Gastrocnemius medialis (tissue), 4 donors: ENCODE measurements around the gene CCDC134. TPM values are rescaled to one million over a fixed set of nuclear protein-coding genes. Genes with fewer than 3 reads are reported as not detected.
A peak's percentile ranks its signal among the peaks of the same experiment; 100 is the strongest.

ENCODE experiments used
- ATAC-seq, 2 donors: fragments of 150-250 bp; one replicate each; pipeline ENCODE4 v1.9.1; 2016
- DNase-seq, 2 donors: peaks; one replicate each; pipeline ENCODE4 v3.0.0-alpha.2; 2019
- H3K27ac ChIP-seq, 4 donors: fragments of 200-600 bp; sonication (generic); 1 replicate in 1 of 4; 2 replicates in 3 of 4; pipeline ENCODE4 v1.5.1; 2016 to 2018; ENCODE audit warnings: mild to moderate bottlenecking in 2 of 4, moderate library complexity in 1 of 4
- H3K27me3 ChIP-seq, 3 donors: fragments of 200-600 bp; sonication (generic) in 2 of 3; 1 replicate in 1 of 3; 2 replicates in 2 of 3; pipeline versions ENCODE4 v1.5.1 to v1.6.0; 2016 to 2019; ENCODE audit warnings: mild to moderate bottlenecking in 1 of 3, moderate library complexity in 1 of 3
- H3K36me3 ChIP-seq, 2 donors: fragments of 200-600 bp; sonication (generic) in 1 of 2; one replicate each; pipeline ENCODE4 v1.5.1; 2017 to 2018
- H3K4me1 ChIP-seq, 2 donors: fragments of 200-600 bp; sonication (generic) in 1 of 2; one replicate each; pipeline ENCODE4 v1.5.1; 2016 to 2017; ENCODE audit warnings: mild to moderate bottlenecking in 2 of 2
- H3K4me3 ChIP-seq, 4 donors: fragments of 200-600 bp; sonication (generic) in 3 of 4; 1 replicate in 1 of 4; 2 replicates in 3 of 4; pipeline ENCODE4 v1.5.1; 2016 to 2019; ENCODE audit warnings: mild to moderate bottlenecking in 2 of 4
- H3K9me3 ChIP-seq, 3 donors: fragments of 200-600 bp; sonication (generic) in 2 of 3; 1 replicate in 1 of 3; 2 replicates in 2 of 3; pipeline ENCODE4 v1.5.1; 2016 to 2019
- POLR2A ChIP-seq, 2 donors: fragments of 450-650 bp; IDR thresholded peaks; one replicate each; pipeline ENCODE4 v1.6.1; 2017; ENCODE audit warnings: antibody characterized with exemption in 2 of 2, mild to moderate bottlenecking in 2 of 2, moderate library complexity in 2 of 2
- in situ Hi-C, 4 donors: fragments of 200-750 bp; cut with MboI; loops; one replicate each; pipeline versions ENCODE4 v1.15.0 to v1.8.0; 2017; ENCODE audit warnings: low sequenced_read_pairs in 4 of 4
- intact Hi-C: fragments of 100-400 bp; cut with DNase I; formaldehyde crosslinking; loops from one replicate; pipeline ENCODE4 v1.15.1; 2023; ENCODE audit warnings: low total_unique reads
- total RNA-seq, 4 donors: library from RNA; depleted of rRNA; stranded (reverse); fragments of >200 nt; gene quantifications; one replicate each; pipeline versions ENCODE4 v1.1.0 to v1.2.3, GENCODE V29; 2016
- TF ChIP-seq, protein P1 (sequence below), 5 experiments: fragments of 450-650 bp in 3 of 5; fragments of 200-600 bp in 2 of 5; sonication (generic) in 2 of 5; IDR thresholded peaks in 4 of 5; conservative IDR thresholded peaks in 1 of 5; 1 replicate in 4 of 5; 2 replicates in 1 of 5; pipeline ENCODE4 v1.5.1; 2016 to 2019; ENCODE audit warnings: antibody characterized with exemption in 5 of 5, mild to moderate bottlenecking in 3 of 5, moderate library complexity in 3 of 5

The CCDC134 gene
- total RNA-seq, 4 donors from 2014 or later: 3.3 to 7.7 (median 6.0) TPM

- Histone ChIP-seq H3K4me1 (peaks cover 29 to 36% of the 10 kb centered on the region in 2 donors), H3K27ac (peak overlapping the region; percentile 81 to 92 (median 92)), H3K9me3 (no peaks in the 10 kb centered on the region), H3K4me3 (no peak overlapping the region), H3K27me3 (no peaks in the 10 kb centered on the region), H3K36me3 (no peaks in the 10 kb centered on the region)
- in situ Hi-C loops: loop anchor here in 1 of 4 donors (10.0 kb wide), 1 partner anchor 117 kb away; the partner anchor contains the start of gene CENPM
- intact Hi-C loops: no loop called here
- ATAC-seq (peak in 1 of 2 donors; percentile 8), DNase-seq (peak in 1 of 2 donors; percentile 46)
- TF ChIP-seq, protein P1, sequence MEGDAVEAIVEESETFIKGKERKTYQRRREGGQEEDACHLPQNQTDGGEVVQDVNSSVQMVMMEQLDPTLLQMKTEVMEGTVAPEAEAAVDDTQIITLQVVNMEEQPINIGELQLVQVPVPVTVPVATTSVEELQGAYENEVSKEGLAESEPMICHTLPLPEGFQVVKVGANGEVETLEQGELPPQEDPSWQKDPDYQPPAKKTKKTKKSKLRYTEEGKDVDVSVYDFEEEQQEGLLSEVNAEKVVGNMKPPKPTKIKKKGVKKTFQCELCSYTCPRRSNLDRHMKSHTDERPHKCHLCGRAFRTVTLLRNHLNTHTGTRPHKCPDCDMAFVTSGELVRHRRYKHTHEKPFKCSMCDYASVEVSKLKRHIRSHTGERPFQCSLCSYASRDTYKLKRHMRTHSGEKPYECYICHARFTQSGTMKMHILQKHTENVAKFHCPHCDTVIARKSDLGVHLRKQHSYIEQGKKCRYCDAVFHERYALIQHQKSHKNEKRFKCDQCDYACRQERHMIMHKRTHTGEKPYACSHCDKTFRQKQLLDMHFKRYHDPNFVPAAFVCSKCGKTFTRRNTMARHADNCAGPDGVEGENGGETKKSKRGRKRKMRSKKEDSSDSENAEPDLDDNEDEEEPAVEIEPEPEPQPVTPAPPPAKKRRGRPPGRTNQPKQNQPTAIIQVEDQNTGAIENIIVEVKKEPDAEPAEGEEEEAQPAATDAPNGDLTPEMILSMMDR (IDR thresholded peaks at IDR 0.05 in 4 of 5, conservative IDR thresholded peaks at IDR 0.05 in 1 of 5): no peak
- no peak for TF ChIP-seq POLR2A (IDR thresholded peaks at IDR 0.05)
Measured at GRCh38 chr22:41827671-41828070, 27.2 kb downstream of the CCDC134 start.

GRCh38 chr22:41828516-41828915 is 28.0 kb downstream of the CCDC134 start:
- in situ Hi-C loops: loop anchor here in 1 of 4 donors (10.0 kb wide), 1 partner anchor 116 kb away; the partner anchor contains the start of gene CENPM
- DNase-seq (no peak), ATAC-seq (no peak)
- intact Hi-C loops: no loop called here
- H3K9me3 ChIP-seq: no peaks in the 10 kb centered on the region
- H3K27ac ChIP-seq: peak overlapping the region in 3 of 4 donors; percentile 91 to 92 (median 92)
- no peaks in the 10 kb centered on the region for H3K27me3 ChIP-seq
- H3K4me1 ChIP-seq: peaks cover 29 to 36% of the 10 kb centered on the region in 2 donors
- TF ChIP-seq, protein P1 (IDR thresholded peaks at IDR 0.05 in 4 of 5, conservative IDR thresholded peaks at IDR 0.05 in 1 of 5): no peak
- TF ChIP-seq POLR2A (IDR thresholded peaks at IDR 0.05): no peak
- no peak overlapping the region for H3K4me3 ChIP-seq
- H3K36me3 ChIP-seq: no peaks in the 10 kb centered on the region

- TF ChIP-seq POLR2A (IDR thresholded peaks at IDR 0.05): no peak
- TF ChIP-seq, protein P1 (IDR thresholded peaks at IDR 0.05 in 4 of 5, conservative IDR thresholded peaks at IDR 0.05 in 1 of 5): no peak
- in situ Hi-C loops (loop anchor here in 1 of 4 donors (5.0 kb wide), 1 partner anchor 112 kb away; no protein-coding TSS in a partner anchor), intact Hi-C loops (loop anchor here (5.0 kb wide), 2 partner anchors 143 to 738 kb away; partner anchors contain the start of genes EP300 and SNU13)
- Histone ChIP-seq H3K27ac (no peak overlapping the region), H3K36me3 (no peaks in the 10 kb centered on the region), H3K9me3 (no peaks in the 10 kb centered on the region), H3K27me3 (no peaks in the 10 kb centered on the region), H3K4me1 (peaks cover 36 to 37% of the 10 kb centered on the region in 2 donors), H3K4me3 (no peak overlapping the region)
- DNase-seq (no peak), ATAC-seq (no peak)
Measured at GRCh38 chr22:41830174-41830573, 29.7 kb downstream of the CCDC134 start.

GRCh38 chr22:41831383-41831782 is 30.9 kb downstream of the CCDC134 start:
- intact Hi-C loops: loop anchor here (5.0 kb wide), 2 partner anchors 144 to 739 kb away; partner anchors contain the start of genes EP300 and SNU13
- Histone ChIP-seq H3K27me3 (no peaks in the 10 kb centered on the region), H3K36me3 (no peaks in the 10 kb centered on the region), H3K4me3 (no peak overlapping the region), H3K9me3 (no peaks in the 10 kb centered on the region), H3K4me1 (peaks cover 24 to 25% of the 10 kb centered on the region in 2 donors), H3K27ac (peak overlapping the region; percentile 92 to 98 (median 98))
- no peak for TF ChIP-seq POLR2A (IDR thresholded peaks at IDR 0.05)
- TF ChIP-seq, protein P1 (IDR thresholded peaks at IDR 0.05 in 4 of 5, conservative IDR thresholded peaks at IDR 0.05 in 1 of 5): no peak
- no peak for ATAC-seq
- DNase-seq: peak in 1 of 2 donors; percentile 46
- in situ Hi-C loops: loop anchor here in 1 of 4 donors (5.0 kb wide), 1 partner anchor 111 kb away; no protein-coding TSS in a partner anchor
